Lower leg skin (tissue), 3 donors: Measurements from ENCODE around the gene NDUFAF8.

Source experiments
- POLR2A ChIP-seq, 2 donors: fragments of 450-650 bp; IDR thresholded peaks; one replicate each; pipeline ENCODE4 v1.6.1; 2016 to 2017; ENCODE audit warnings: antibody characterized with exemption in 2 of 2, mild to moderate bottlenecking in 1 of 2, moderate library complexity in 1 of 2
- TF ChIP-seq, protein P1 (sequence below), 3 donors: fragments of 450-650 bp; IDR thresholded peaks; one replicate each; pipeline ENCODE4 v1.5.1; 2016; ENCODE audit warnings: antibody characterized with exemption in 3 of 3, mild to moderate bottlenecking in 3 of 3, moderate library complexity in 2 of 3

DNA sequence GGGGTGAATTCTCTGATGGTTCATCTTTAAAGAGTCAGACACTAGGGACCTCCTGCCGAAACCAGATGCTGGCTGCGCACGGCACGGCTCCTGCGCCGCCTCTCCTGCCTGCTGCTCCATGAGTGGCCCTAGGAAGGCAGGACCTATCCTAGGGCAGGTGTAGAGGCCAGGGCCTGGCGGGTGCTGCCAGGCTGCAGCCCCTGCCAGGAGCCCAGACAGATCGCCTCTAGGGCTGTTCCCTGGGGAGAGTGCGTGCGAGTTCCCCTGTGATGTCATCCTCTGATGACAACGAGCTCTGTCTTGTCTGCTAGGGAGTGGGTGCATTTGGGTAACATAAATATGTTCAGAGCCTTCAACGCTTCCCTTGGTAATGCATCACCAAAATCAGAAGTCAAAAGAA lies 32.1 kb downstream of the NDUFAF8 start:
- TF ChIP-seq, protein P1, sequence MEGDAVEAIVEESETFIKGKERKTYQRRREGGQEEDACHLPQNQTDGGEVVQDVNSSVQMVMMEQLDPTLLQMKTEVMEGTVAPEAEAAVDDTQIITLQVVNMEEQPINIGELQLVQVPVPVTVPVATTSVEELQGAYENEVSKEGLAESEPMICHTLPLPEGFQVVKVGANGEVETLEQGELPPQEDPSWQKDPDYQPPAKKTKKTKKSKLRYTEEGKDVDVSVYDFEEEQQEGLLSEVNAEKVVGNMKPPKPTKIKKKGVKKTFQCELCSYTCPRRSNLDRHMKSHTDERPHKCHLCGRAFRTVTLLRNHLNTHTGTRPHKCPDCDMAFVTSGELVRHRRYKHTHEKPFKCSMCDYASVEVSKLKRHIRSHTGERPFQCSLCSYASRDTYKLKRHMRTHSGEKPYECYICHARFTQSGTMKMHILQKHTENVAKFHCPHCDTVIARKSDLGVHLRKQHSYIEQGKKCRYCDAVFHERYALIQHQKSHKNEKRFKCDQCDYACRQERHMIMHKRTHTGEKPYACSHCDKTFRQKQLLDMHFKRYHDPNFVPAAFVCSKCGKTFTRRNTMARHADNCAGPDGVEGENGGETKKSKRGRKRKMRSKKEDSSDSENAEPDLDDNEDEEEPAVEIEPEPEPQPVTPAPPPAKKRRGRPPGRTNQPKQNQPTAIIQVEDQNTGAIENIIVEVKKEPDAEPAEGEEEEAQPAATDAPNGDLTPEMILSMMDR (IDR thresholded peaks at IDR 0.05): no peak
- TF ChIP-seq POLR2A (IDR thresholded peaks at IDR 0.05): no peak
